ENCODE results near the gene RAPGEF1. TPM values are rescaled to one million over a fixed set of nuclear protein-coding genes. Genes with fewer than 3 reads are reported as not detected.

Gene RAPGEF1
- polyA plus RNA-seq, 5 donors: 35.6 to 44.8 (median 40.5) TPM

DNA sequence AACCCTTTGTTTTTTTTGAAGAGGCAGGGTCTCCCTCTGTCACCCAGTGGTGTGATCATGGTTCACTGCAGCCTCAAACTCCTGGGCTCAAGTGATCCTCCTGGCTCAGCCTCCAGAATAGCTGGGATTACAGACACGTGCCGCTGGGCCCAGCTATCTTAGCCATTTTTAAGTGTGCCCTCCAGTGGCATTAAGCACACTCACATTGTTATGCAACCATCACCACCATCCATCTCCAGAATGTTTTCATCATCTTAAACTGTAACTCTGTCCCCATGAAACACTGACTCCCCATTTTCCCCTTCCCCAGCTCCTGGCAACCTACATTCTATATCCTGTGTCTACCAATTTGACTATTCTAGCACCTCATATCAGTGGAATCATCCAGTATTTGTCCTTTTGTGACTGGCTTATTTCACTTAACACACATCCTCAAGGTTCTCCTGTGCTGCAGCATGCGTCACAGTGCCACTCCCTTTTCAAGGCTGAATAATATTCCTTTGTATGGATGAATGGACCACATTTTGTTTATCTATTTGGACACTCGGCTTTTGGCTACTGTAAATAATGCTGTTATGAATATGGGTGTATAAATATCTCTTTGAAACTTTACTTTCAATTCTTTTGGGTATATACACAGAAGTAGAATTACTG lies 12.5 kb upstream of the RAPGEF1 start:
- DNase-seq: no peak

GRCh38 chr9:131748411-131748955 lies 8.6 kb upstream of the RAPGEF1 start:
- DNase-seq: no peak

- peak; percentile 32 to 45 for DNase-seq
These were observed 7.5 kb upstream of the RAPGEF1 start for GRCh38 chr9:131747352-131747751.

- DNase-seq: no peak
These were observed 5.7 kb upstream of the RAPGEF1 start for GRCh38 chr9:131745610-131746009.

- no peak for DNase-seq
These were observed 4.9 kb upstream of the RAPGEF1 start for GRCh38 chr9:131744720-131745201.

GRCh38 chr9:131744171-131744719 lies 4.4 kb upstream of the RAPGEF1 start:
- DNase-seq: no peak

- DNase-seq: no peak
These were observed 3.6 kb upstream of the RAPGEF1 start for GRCh38 chr9:131743501-131743900.

- DNase-seq: no peak
These were observed 3.2 kb upstream of the RAPGEF1 start for GRCh38 chr9:131743096-131743495.

DNA sequence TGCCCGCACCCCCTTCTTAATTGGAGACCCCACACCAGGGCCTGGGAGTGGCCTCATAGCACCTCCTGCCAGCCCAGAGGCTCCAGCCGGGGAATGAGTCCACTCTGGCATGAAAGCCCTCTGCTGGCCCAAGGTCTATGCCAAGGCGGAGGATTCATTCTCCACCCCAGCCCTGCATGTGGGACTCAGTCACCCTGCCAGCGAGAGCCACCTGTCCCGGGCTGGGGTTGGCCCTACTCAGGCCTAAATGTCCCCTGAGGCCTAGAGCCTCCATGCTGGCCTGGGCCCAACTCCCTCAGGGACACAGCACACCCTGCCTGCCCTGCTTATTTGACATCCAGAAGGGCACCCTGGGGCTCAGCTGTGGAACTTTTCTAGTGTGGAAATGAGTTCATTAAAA lies 1.0 kb upstream of the RAPGEF1 start:
- DNase-seq: no peak

DNA sequence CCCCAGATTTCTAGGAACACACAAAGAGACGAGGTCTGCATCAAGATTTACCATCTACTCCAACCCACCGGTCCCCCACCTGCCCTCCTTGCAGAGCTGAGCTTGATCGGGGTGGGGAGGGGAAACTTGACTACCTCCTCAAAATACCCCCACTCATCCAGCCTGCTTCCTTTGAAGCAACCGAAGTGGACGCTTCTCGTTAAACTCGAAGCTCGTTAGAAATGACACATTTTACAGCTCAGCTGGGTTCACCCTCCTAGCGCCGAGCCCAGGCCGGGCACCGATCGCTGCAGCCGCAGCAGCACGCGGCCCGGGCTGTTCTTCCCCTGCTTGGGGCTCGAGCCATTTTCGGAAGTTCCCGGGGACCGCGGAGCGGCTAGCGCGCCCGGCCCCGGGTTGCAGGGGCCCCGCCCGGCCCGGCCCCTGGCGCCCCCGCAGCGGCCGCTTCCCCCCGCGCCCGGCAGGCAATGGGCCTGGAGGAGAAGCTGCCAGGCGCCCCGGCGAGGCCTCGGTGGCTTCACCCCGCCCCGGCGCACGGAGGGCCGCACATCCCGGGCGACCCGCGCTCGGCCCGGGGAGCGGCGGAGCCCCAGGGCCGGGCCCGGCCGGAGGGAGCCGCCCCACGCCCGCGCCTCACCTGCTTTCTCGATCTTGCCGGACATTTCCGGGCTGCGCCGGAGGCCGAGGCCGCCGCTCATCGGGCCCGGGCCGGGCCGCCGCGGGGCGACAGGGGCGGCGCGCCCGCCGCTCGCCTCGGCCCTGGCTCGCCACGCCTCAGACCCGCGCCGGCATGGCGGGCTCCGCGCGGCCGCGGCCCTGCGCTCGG lies 530 bp downstream of the RAPGEF1 start:
- DNase-seq: no peak

DNA sequence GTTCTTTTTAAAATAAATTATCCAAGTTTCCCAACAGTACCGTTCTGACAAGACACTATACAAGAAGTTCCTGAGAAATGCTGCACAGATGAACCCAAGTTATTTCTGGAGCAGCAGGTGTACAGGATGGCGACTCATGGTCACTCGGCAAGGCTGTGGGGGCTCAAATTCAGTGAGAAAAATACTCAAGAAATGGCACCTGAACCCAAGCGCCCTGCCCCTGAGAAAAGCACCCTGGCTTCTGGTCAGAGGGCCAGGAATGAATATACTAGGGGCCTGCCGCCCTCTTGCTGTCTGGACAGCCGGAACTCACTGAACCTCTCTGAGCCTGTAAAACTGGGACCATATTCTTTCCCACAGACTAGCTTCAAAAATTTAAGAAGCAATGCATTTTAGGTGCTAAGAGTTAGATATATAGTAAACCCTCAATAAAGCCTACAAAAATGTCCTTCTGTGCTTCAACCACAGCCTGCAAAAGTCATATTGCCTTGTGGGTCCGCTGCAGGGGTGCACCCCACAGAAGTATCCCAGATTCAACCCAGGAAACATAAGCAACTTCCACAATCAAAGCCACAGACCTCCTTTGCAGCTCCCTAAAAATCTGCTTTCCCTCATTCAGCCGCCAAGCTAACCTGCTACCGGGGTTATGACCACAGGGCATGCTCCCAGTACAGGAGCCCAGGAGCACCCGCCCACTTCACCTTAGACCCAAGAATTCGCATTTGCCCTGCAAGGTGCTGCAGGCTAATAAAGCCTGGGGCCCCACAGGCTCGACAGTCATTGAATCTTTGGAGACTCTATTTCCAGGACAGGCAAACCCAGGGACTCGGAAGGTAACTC lies 1.4 kb downstream of the RAPGEF1 start:
- no peak for DNase-seq

DNA sequence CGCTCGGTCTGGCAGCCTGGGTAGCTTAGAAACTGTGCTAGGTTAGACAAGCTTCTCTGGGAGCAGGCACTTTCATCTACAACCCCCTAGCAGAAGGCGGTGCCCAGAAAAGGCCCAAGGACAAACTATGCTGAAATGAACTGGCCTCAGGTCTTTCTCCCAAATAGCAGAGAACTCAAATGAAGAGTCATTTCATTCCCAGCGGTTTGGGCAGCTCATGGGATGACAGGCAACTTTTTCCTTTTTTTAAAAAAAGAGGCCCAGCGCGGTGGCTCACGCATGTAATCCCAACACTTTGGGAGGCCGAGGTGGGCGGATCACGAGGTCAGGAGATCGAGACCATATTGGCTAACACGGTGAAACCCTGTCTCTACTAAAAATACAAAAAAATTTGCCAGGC lies 2.5 kb downstream of the RAPGEF1 start:
- no peak for DNase-seq

DNA sequence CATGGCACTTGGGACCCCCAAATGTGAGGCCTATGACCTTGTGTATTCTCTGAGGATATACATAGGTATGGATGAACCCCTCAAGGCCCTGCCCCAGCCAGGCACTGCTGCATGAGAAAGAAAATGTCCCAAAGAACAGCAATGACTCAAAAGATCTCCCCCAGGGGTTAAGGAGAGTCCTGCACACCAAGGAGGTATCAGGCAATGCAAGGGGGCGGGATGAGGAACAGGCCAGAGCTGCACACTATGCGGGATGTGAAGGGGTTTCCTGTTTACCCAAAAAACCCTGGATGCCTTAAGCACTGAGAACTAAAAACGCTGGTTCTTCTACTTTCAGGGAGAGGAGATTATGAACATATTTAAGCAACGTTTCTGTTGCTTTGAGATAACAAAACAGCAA lies 3.4 kb downstream of the RAPGEF1 start:
- DNase-seq: no peak

GRCh38 chr9:131735238-131736128 lies 4.4 kb downstream of the RAPGEF1 start:
- no peak for DNase-seq

DNA sequence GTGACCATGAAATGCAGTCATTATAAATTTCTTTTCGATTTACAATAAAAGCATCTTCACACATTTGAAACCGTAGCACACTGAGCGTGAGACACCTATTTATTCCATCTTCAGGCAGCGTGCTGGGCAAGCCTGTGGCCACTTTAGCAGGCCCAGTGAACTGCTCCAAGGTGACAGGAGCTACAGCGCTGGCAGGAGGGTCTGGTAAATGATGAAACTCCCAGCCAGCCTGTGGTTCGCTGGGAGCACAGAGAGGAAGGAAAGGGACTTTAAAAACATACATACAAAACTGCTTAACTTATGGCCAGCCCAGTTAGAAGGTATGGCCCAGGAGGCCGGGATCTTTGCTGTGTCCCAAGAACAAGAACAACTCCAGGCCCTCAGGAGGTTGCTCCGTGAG lies 5.1 kb downstream of the RAPGEF1 start:
- no peak for DNase-seq

- DNase-seq: no peak
These were observed 5.7 kb downstream of the RAPGEF1 start for GRCh38 chr9:131734165-131734610.

- DNase-seq: peak; percentile 36 to 57
These were observed 6.3 kb downstream of the RAPGEF1 start for GRCh38 chr9:131733541-131734061.

- no peak for DNase-seq
These were observed 7.1 kb downstream of the RAPGEF1 start for GRCh38 chr9:131732636-131733289.

- no peak for DNase-seq
These were observed 7.8 kb downstream of the RAPGEF1 start for GRCh38 chr9:131732061-131732526.

DNA sequence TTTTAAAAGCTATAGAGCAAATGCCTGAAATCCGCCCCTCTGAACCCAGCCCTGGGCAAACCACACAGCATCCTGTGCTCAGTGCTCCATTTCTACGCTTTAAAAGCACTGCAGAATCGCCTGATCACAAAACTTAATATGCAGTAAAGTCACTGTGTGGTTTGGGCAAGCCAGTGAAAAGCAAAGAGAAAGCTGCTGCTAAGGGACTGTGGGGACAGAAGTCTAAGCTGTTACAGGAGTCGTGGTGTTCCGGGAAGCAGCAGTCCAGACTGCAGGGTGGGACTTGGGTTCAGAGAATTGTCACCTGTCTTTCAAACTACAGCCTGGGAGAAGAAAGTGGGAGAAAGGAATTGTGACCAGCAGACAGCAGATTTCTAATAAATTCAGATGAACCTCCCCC lies 8.2 kb downstream of the RAPGEF1 start:
- no peak for DNase-seq

All from right lung (tissue), 5 donors.